AG09309 (cell line): Measurements from ENCODE around the gene ZMYND15.
"Not testable (repeated sequence)": the region's sequence is repeated elsewhere in the genome, so short reads cannot be mapped to it uniquely, and the experiment has no call there.

Source experiments
- DNase-seq: peaks from one replicate; pipeline ENCODE4 v3.0.0-alpha.2; 2010; ENCODE audit warnings: low read depth
- H3K4me3 ChIP-seq: 2 replicates; pipeline ENCODE4 v1.5.1; 2011; ENCODE audit warnings: mild to moderate bottlenecking, low read depth, low read length, moderate library complexity; ENCODE audit not compliant: control insufficient read depth
- CTCF ChIP-seq: IDR thresholded peaks from 2 replicates; pipeline ENCODE4 v1.5.1; 2011; ENCODE audit warnings: mild to moderate bottlenecking, low read depth, low read length, inconsistent platforms; ENCODE audit not compliant: insufficient read depth, control insufficient read depth; ENCODE audit errors: missing control alignments

Gene ZMYND15

GRCh38 chr17:4711661-4712181, 27.9 kb upstream of the ZMYND15 start:
- TF ChIP-seq CTCF = no peak
- no peak overlapping the region for H3K4me3 ChIP-seq
- DNase-seq = no peak

- no peak overlapping the region for H3K4me3 ChIP-seq
- TF ChIP-seq CTCF = no peak
- DNase-seq = no peak
These were observed 27.1 kb upstream of the ZMYND15 start for GRCh38 chr17:4712526-4712925.

GRCh38 chr17:4714340-4715062, 25.1 kb upstream of the ZMYND15 start:
- not testable (repeated sequence) for H3K4me3 ChIP-seq, DNase-seq

GRCh38 chr17:4715063-4715744, 24.4 kb upstream of the ZMYND15 start:
- no peak overlapping the region for H3K4me3 ChIP-seq
- no peak for DNase-seq
- TF ChIP-seq CTCF = no peak

- no peak for TF ChIP-seq CTCF
- no peak overlapping the region for H3K4me3 ChIP-seq
- DNase-seq = no peak
These were observed 23.6 kb upstream of the ZMYND15 start for GRCh38 chr17:4716081-4716480.

- no peak for TF ChIP-seq CTCF
- no peak for DNase-seq
- no peak overlapping the region for H3K4me3 ChIP-seq
These were observed 21.8 kb upstream of the ZMYND15 start for GRCh38 chr17:4717791-4718190.

- no peak overlapping the region for H3K4me3 ChIP-seq
- TF ChIP-seq CTCF = no peak
- no peak for DNase-seq
These were observed 21.4 kb upstream of the ZMYND15 start for GRCh38 chr17:4718276-4718675.
